H1 (cell line): Measurements from ENCODE around the gene CBARP. TPM values are rescaled to one million over a fixed set of nuclear protein-coding genes. Genes with fewer than 3 reads are reported as not detected.

Experiments used
- CBX5 ChIP-seq: fragments of 300-800, 300-1000 bp; sonication (generic); IDR thresholded peaks from 2 replicates; pipeline ENCODE4 v1.7.1; 2016; ENCODE audit warnings: antibody characterized with exemption, low read length, low read depth
- EP300 ChIP-seq, 2 experiments: IDR thresholded peaks; 1 replicate in 1 of 2; 2 replicates in 1 of 2; pipeline ENCODE4 v1.6.1; 2011 to 2012; ENCODE audit warnings: low read depth in 2 of 2, low read length in 2 of 2, mild to moderate bottlenecking in 2 of 2, borderline replicate concordance in 1 of 2, inconsistent platforms in 1 of 2, moderate library complexity in 1 of 2
- TBP ChIP-seq: IDR thresholded peaks from 2 replicates; pipeline ENCODE4 v1.6.1; 2011; ENCODE audit warnings: low read depth, low read length, improper control_type of control experiment
- polyA plus RNA-seq, 7 experiments: library from polyadenylated mRNA; depleted of rRNA in 3 of 7; stranded (reverse) in 5 of 7; unstranded in 2 of 7; fragments of >200 nt in 5 of 7; fragments of 200-250 nt in 2 of 7; gene quantifications; 1 replicate in 5 of 7; 2 replicates in 1 of 7; 4 replicates in 1 of 7; pipeline versions ENCODE4 v1.2.1 to v1.2.3, GENCODE V29; 2011 to 2013; ENCODE audit warnings: missing spikeins in 2 of 7, mixed read lengths in 2 of 7
- total RNA-seq: library from RNA; stranded (reverse); fragmentation: NEBNext Ultra II Directional; extraction: Animal tissue kit (Norgen Biotek cat#: 25700); gene quantifications from 2 replicates; pipeline ENCODE4 v1.2.1, GENCODE V29; 2021

CBARP gene
- total and polyA plus RNA-seq, 2 of the 8 experiments (the other 6 are each of a cell fraction or from before 2014, with no cell fraction given), result 4.9 to 14.7 TPM

DNA sequence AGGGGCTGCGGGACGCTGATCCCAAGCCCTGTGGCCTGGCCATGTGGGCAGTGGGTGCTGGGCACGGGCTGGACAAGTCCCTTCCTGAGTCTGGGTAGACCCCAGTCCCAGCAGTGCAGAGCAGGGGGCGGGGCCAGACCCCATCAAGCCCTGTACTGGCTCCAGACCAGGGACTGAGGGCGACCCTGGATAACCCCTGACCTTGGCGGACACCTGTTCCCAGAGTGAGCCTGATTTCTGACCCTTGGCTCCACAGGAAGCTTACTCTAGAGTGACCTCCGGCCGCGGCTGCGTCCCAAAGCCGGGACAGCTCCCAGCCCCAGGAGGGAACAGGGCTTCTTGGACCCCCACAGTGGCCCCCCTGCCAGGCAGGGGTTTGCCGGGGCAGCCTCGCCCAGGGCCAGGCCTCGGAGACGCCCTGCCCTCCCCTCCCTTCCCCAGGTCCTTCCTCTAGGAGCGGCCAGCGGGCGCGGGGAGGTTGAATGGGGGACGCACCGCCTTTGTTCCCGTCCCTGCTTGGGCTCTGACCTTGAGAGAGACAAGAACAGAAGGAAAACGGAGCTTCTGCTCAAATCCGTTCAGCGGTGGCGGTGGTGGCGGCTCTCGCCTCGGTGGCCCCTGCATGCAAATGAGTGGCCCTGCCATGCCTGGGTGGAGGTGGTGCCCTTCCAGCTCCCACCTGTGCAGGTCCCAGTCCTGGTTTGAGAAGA, 45.6 kb upstream of the CBARP start (continued):
- TF ChIP-seq EP300 (IDR thresholded peaks at IDR 0.05; ENCODE audit: borderline replicate concordance in 1 of 2, low read depth in 2 of 2, low read length in 2 of 2) (no peak), CBX5 (no peak), TBP (no peak)
